ENCODE measurements around the gene NOD1. TPM values are rescaled to one million over a fixed set of nuclear protein-coding genes. Genes with fewer than 3 reads are reported as not detected.

Gene NOD1
- total RNA-seq, 1 donor from 2014 or later = 4.2 TPM

- Histone ChIP-seq H3K36me3 (ENCODE audit: control insufficient read depth, insufficient read depth, low read length) (no peaks in the 10 kb centered on the region), H3K4me3 (ENCODE audit: low read depth, low read length) (no peak overlapping the region), H3K27me3 (ENCODE audit: control insufficient read depth, insufficient read depth, low read length) (no peaks in the 10 kb centered on the region)
- no peak for TF ChIP-seq CTCF (IDR thresholded peaks at IDR 0.05; ENCODE audit: insufficient read depth, low read length, severe bottlenecking)
- FAIRE-seq (no peak), DNase-seq (ENCODE audit: low read depth) (no peak)
Measured at GRCh38 chr7:30476459-30477145, 2.0 kb downstream of the NOD1 start.

GRCh38 chr7:30475580-30475979 lies 3.0 kb downstream of the NOD1 start:
- Histone ChIP-seq H3K27me3 (ENCODE audit: control insufficient read depth, insufficient read depth, low read length) (no peaks in the 10 kb centered on the region), H3K36me3 (ENCODE audit: control insufficient read depth, insufficient read depth, low read length) (no peaks in the 10 kb centered on the region), H3K4me3 (ENCODE audit: low read depth, low read length) (no peak overlapping the region)
- DNase-seq (ENCODE audit: low read depth) = no peak
- no peak for FAIRE-seq
- no peak for TF ChIP-seq CTCF (IDR thresholded peaks at IDR 0.05; ENCODE audit: insufficient read depth, low read length, severe bottlenecking)

GRCh38 chr7:30474893-30475292 lies 3.7 kb downstream of the NOD1 start:
- FAIRE-seq (no peak), DNase-seq (ENCODE audit: low read depth) (no peak)
- Histone ChIP-seq H3K27me3 (ENCODE audit: control insufficient read depth, insufficient read depth, low read length) (no peaks in the 10 kb centered on the region), H3K4me3 (ENCODE audit: low read depth, low read length) (no peak overlapping the region), H3K36me3 (ENCODE audit: control insufficient read depth, insufficient read depth, low read length) (no peaks in the 10 kb centered on the region)
- no peak for TF ChIP-seq CTCF (IDR thresholded peaks at IDR 0.05; ENCODE audit: insufficient read depth, low read length, severe bottlenecking)

GRCh38 chr7:30474485-30474884 lies 4.1 kb downstream of the NOD1 start:
- DNase-seq (ENCODE audit: low read depth) = no peak
- FAIRE-seq = no peak
- Histone ChIP-seq H3K36me3 (ENCODE audit: control insufficient read depth, insufficient read depth, low read length) (no peaks in the 10 kb centered on the region), H3K27me3 (ENCODE audit: control insufficient read depth, insufficient read depth, low read length) (no peaks in the 10 kb centered on the region), H3K4me3 (ENCODE audit: low read depth, low read length) (no peak overlapping the region)
- no peak for TF ChIP-seq CTCF (IDR thresholded peaks at IDR 0.05; ENCODE audit: insufficient read depth, low read length, severe bottlenecking)

- no peak overlapping the region for H3K4me3 ChIP-seq (ENCODE audit: low read depth, low read length)
- TF ChIP-seq CTCF (IDR thresholded peaks at IDR 0.05; ENCODE audit: insufficient read depth, low read length, severe bottlenecking) = no peak
- FAIRE-seq (no peak), DNase-seq (ENCODE audit: low read depth) (no peak)
- H3K36me3 ChIP-seq (ENCODE audit: control insufficient read depth, insufficient read depth, low read length) = no peaks in the 10 kb centered on the region
- H3K27me3 ChIP-seq (ENCODE audit: control insufficient read depth, insufficient read depth, low read length) = no peaks in the 10 kb centered on the region
Measured at GRCh38 chr7:30473903-30474302, 4.7 kb downstream of the NOD1 start.

Data from bronchial epithelial cell (primary cell).